Measurements from ENCODE around the gene RTN4RL1.
"Not testable (repeated sequence)": the region's sequence is repeated elsewhere in the genome, so short reads cannot be mapped to it uniquely, and the experiment has no call there.

The RTN4RL1 gene

DNA sequence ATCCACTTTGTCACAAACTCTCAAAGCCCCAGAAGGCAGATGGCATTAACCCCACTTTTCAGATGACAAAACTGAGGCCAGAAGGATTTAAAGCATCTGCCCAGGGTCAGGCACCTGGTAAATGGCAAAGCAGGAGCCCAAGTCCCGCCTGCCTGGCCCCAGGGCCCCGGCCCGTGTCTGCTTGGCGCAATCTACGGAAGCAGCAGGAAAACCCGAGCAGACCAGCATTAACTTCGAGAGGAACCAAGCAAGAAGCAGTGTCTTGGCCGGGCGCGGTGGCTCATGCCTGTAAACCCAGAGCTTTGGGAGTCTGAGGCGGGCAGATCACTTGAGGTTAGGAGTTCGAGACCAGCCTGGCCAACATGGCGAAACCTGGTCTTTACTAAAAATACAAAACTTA, 21.6 kb downstream of the RTN4RL1 start:
- no peak for DNase-seq (ENCODE audit: low read depth)

DNA sequence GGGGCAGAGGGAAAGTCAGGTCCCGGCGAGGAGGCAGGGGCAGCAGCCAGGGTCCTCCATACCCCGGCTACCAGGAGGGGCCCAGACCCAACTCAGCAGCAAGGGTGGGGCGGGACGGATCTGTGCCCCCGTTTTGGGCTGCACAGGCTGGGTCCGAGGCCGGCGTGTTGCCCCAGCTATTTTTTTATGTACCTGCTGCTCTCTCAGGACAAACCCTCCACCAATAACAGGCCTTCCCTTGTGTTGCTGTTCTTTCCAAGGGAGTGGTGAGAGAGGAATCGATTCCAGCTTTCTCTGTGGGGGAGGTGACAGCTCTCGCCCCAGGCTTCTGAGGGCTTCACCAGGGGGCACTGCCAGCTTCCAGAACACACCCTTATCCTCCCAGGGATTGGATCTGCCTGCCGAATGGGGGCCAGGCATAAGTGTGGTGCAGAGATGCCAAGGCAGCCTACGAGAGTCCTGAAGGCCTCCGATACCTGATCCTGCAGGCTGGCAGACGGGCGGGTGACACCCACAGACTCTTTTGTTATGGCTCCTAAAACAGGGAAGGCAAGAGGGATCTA, 22.3 kb downstream of the RTN4RL1 start:
- no peak for DNase-seq (ENCODE audit: low read depth)

DNA sequence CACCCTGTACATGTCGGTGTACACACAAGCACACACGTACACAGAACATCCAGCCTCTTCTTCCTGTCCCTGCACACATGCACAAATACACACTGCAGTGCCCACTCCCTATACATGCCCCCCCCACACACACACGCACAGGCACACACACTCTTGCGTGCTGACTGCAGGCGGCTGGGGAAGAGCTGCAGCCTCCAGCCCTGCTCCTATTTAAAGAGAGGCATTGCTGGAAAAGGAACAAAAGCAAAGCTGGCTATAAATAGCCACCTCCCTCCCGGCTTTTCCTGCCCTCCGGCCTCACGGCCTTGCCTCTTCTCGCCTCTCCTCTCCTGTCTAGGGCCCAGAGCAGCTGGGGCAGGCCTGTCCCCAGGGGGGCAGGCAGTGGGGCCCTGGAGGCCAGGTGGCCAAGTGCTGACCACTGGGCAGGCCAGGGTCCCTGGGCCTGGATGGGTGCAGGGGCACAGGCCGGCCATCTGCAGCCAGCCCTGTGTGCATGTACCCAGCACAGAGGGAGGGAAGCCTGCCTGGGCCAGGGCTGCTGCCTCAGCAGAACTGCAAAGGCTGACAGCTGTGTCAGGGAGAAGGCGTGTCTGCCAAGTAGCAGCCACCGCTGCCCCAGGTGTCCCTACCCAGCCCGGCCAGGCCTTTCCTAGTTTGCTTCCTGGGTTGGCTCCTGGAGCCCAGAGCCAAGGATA, 25.4 kb downstream of the RTN4RL1 start:
- no peak for DNase-seq (ENCODE audit: low read depth)

- DNase-seq (ENCODE audit: low read depth): no peak
Observed at GRCh38 chr17:1997927-1998742, 27.0 kb downstream of the RTN4RL1 start.

GRCh38 chr17:1997289-1997926, 27.7 kb downstream of the RTN4RL1 start:
- no peak for DNase-seq (ENCODE audit: low read depth)

- no peak for DNase-seq (ENCODE audit: low read depth)
Observed at GRCh38 chr17:1996800-1997288, 28.3 kb downstream of the RTN4RL1 start.

GRCh38 chr17:1995907-1996799, 29.0 kb downstream of the RTN4RL1 start:
- DNase-seq (ENCODE audit: low read depth): no peak

DNA sequence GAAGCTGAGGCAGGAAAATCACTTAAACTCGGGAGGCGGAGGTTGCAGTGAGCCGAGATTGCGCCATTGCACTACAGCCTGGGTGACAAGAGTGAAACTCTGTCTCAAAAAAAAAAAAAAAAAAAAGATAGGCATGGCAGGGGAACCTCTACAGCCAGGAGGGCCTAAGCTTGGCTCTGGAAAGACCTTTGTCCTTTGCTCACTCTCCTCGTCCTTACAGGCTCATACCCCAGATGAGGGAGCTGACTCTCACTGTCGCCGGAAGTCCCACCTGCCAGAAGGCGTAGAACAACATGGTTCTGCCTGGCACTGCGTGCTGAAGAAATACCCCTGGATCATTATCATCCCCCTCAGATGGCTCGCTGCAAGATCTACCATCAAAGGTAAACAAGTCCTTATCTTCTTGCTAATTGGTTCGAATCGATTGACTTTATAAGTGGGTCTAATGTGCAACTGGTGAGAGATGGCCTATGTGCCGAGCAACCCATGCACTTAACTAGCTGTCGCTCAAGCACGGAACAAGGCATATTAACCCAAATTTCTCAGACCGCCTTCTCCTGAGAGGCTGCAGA, 29.7 kb downstream of the RTN4RL1 start:
- DNase-seq (ENCODE audit: low read depth): no peak

GRCh38 chr17:1994707-1995106, 30.4 kb downstream of the RTN4RL1 start:
- DNase-seq (ENCODE audit: low read depth): no peak

DNA sequence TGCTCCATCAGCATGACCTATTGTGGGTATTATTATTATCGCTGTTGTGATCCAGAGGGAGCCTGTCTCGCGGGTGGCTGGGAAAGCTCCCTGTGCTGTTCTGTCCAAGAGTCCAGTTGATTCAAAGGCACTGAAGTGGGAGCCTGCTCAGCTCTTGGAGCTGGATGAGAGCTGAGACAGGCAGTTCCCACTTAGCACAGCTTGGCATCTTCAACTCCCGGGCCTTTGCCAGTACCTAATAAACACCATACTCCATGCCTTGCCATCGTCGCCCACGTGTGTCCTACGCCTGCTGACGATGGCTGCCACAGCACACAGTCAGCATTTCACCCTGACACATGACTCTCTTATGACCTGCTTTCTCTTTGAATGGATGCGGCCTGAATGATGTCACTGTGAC, 32.6 kb downstream of the RTN4RL1 start:
- no peak for DNase-seq (ENCODE audit: low read depth)

- DNase-seq (ENCODE audit: low read depth): no peak
Observed at GRCh38 chr17:1989135-1989534, 36.0 kb downstream of the RTN4RL1 start.

DNA sequence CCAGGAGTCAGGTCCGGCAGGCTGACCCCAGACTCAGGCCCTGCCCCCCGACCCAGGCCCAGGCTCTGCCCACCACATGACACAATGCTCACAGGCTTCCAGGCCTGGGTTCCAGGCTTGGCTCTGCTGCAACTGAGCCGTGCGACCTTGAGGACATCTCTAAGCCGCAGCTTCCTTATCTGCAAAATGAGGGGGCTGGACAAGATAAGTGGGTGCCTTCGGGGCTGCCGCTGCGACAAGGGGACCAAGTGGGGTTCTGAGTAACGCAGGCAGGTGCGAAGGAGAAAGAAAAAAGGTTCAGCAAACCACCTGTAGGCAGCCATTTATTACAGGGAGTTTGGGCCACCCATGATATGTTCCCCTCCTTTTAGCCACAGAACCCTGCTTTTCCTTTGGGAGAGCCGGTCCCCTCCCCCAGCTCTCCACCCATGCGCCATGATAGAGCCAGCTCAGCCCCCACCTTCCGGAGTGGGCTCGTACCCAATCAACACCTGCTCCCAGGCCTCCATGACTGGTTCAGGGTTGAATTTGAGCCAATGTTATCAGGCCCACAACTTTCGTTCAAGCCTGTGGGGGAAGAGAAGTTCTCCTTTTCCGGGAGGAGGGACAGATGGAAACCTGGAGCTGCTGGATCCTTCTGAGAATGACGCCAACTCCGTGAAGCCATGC, 38.2 kb downstream of the RTN4RL1 start:
- no peak for DNase-seq (ENCODE audit: low read depth)

DNA sequence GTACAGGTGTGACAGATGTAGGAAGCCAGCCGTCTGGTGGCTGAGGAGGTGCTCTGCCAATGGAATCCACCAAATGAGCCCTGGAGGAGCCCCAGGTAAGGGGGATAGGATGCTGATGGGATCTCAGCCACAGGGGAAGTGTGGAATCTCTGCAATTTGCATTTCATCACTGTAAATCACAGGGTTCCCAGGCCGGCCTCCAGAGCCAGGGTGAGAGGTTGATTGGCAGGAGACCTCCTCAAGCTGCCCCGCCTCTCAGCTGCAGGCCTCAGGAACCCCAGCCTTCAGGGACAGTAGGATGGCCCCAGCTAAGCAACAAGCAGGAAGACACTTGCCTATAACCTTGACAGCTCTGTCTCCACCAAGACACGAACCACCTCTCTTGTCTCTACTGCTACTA, 39.4 kb downstream of the RTN4RL1 start:
- DNase-seq (ENCODE audit: low read depth): no peak

DNA sequence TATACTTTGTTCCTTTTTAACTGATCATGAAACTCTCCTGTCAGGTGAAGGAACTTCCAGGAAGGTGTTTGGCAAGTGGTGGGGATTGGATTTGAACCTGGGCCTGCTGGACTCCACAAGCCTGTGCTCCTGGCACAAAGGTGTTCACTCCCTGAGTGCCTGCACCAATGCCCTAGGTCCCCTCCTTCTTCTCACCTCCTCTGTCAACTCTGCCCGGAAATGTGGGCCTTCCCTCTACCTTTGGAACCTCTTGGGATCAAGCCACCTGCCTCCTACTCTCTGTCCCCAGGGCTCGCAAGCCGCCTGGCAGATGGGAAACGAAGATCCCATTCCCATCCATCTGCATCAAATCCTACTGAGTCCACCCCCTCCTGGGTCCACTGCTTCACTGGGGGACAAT, 40.0 kb downstream of the RTN4RL1 start:
- no peak for DNase-seq (ENCODE audit: low read depth)

DNA sequence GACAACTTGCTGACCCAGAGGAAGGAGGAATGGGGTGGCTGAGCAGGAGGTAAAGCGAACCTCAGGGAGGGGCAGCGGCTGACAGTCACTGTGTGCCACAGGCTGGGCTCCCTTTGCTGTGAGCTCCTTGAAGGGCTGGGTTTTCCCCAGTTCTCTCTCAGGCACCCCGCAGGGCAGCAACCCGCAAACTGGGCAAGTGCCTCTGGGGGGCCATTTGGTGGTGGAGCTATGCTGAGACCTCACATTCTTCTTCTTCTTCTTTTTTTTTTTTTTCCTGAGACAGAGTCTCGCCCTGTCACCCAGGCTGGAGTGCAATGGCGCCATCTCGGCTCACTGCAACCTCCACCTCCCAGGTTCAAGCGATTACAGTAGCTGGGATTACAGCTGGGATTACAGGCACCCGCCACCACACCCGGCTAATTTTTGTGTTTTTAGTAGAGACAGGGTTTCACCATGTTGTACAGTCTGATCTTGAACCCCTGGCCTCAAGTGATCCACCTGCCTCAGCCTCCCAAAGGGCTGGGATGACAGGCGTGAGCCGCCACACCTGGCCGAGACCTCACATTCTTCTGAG, 42.3 kb downstream of the RTN4RL1 start:
- DNase-seq (ENCODE audit: low read depth): not testable (repeated sequence)

DNA sequence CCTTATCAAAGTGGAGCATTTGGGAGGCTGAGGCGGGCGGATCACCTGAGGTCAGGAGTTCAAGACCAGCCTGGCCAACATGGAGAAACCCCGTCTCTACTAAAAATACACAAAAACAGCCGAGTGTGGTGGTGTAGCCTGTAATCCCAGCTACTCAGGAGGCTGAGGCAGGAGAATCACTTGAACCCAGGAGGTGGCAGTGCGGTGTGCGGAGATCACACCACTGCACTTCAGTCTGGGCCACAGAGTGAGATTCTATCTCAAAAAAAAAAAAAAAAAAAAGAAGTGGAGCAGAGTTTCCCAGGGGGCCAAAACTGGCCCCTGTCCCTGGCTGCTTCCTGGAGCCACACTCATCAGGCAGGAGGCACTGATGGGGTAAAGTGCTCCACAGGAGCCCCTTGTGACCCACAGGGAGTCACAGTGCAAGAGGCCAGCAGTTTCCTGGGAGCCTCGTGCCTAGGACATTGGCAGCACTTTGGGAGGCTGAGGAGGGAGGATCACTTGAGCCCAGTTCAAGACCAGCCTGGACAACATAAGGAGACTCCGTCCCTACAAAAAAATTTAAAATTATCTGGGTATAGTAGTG, 44.4 kb downstream of the RTN4RL1 start:
- DNase-seq (ENCODE audit: low read depth): no peak

GRCh38 chr17:1979182-1979985, 45.8 kb downstream of the RTN4RL1 start:
- DNase-seq (ENCODE audit: low read depth): no peak

DNA sequence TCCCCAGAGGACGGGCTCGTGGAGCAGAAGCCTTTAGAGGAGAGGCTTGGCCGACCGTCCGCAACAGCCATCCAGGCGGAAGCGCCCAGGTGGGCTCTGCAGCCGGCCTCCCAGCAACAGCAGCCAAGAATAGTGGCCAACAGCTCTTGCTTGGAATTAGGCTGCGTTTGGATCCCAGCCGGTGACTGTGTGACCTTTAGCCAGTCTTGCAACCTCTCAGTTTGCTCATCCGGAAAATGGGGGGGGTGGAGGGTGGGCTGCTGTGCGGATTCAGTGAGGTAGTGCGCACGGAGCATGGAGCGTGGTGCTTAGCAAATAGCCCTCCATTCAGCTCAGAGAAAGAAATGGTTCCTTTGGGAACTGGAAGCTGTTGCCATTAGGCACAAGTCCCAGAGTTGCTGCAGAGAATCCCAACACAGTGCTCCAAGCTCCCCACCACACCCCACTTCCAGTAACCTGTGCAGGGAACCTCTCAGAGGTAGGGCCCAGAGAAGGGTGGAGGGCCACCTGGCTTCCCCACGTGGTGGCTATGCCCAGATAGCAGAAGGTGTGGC, 46.7 kb downstream of the RTN4RL1 start:
- no peak for DNase-seq (ENCODE audit: low read depth)
